H1 (cell line): ENCODE results near the gene CDNF. TPM values are rescaled to one million over a fixed set of nuclear protein-coding genes. Genes with fewer than 3 reads are reported as not detected.

ENCODE experiments used
- CHD7 ChIP-seq: fragments of 300-600 bp; sonication (generic); IDR thresholded peaks from 2 replicates; pipeline ENCODE4 v1.7.1; 2012; ENCODE audit warnings: low read length, moderate library complexity, mild to moderate bottlenecking, inconsistent platforms; ENCODE audit not compliant: insufficient replicate concordance
- polyA plus RNA-seq, 7 experiments: library from polyadenylated mRNA; depleted of rRNA in 3 of 7; stranded (reverse) in 5 of 7; unstranded in 2 of 7; fragments of >200 nt in 5 of 7; fragments of 200-250 nt in 2 of 7; gene quantifications; 1 replicate in 5 of 7; 2 replicates in 1 of 7; 4 replicates in 1 of 7; pipeline versions ENCODE4 v1.2.1 to v1.2.3, GENCODE V29; 2011 to 2013; ENCODE audit warnings: missing spikeins in 2 of 7, mixed read lengths in 2 of 7
- total RNA-seq: library from RNA; stranded (reverse); fragmentation: NEBNext Ultra II Directional; extraction: Animal tissue kit (Norgen Biotek cat#: 25700); gene quantifications from 2 replicates; pipeline ENCODE4 v1.2.1, GENCODE V29; 2021

The CDNF gene
- total and polyA plus RNA-seq, 2 of the 8 experiments (the other 6 are each of a cell fraction or from before 2014, with no cell fraction given), result 0.32 to 0.67 TPM

DNA sequence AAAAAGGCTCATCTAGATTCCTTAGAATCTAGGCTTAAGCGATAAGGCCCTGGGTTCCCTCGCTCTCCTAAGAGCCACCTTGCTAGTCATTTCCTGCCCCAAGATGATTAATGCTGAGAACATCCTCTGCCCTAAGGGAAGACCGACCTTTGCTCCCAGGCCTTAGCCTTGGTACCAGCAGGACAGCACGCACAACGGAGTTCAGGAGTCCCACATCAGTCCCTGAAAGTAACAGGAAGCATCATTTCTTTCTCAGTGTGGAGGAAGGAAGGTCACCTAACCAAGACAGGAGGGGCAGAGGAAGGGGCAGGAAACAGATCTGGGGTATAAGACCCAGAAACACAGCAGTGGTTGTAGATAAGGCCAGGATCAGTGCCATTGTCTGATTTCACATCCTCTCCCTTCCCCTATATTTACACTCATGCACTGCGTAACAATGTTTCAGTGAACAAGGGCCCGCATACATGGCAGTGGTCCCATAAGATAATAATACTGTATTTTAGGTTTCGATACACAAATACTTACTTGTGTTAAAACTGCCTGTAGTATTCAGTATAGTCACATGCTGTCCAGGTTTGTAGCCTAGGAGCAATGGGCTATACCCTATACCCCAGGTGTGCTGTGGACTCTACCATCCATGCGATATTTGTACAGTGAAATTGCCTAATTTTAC is 55.0 kb downstream of the CDNF start (continued):
- no peak for TF ChIP-seq CHD7
- TF ChIP-seq, all 59 proteins: peak for 0
